Kasumi-1 (cell line): ENCODE data around the gene NCR3LG1.
"Not testable (repeated sequence)": the region's sequence is repeated elsewhere in the genome, so short reads cannot be mapped to it uniquely, and the experiment has no call there.

Experiments
- DNase-seq, 2 experiments: peaks; one replicate each; lab custom pipeline; 2025; lab: John Stamatoyannopoulos, UW

The NCR3LG1 gene

GRCh38 chr11:17411418-17411817 lies 59.8 kb downstream of the NCR3LG1 start:
- no peak for DNase-seq

- no peak for DNase-seq
Measured at GRCh38 chr11:17412488-17413180, 61.0 kb downstream of the NCR3LG1 start.

GRCh38 chr11:17413414-17414316 lies 62.1 kb downstream of the NCR3LG1 start:
- DNase-seq = no peak

GRCh38 chr11:17414317-17414737 lies 62.7 kb downstream of the NCR3LG1 start:
- no peak for DNase-seq

- DNase-seq = no peak
Measured at GRCh38 chr11:17414992-17415391, 63.4 kb downstream of the NCR3LG1 start.

GRCh38 chr11:17415523-17416104 lies 64.0 kb downstream of the NCR3LG1 start:
- no peak for DNase-seq

- DNase-seq = no peak
Measured at GRCh38 chr11:17416492-17416891, 64.9 kb downstream of the NCR3LG1 start.

- DNase-seq = no peak
Measured at GRCh38 chr11:17418444-17419081, 67.0 kb downstream of the NCR3LG1 start.

GRCh38 chr11:17421781-17422180 lies 70.2 kb downstream of the NCR3LG1 start:
- no peak for DNase-seq

- no peak for DNase-seq
Measured at GRCh38 chr11:17423533-17424310, 72.1 kb downstream of the NCR3LG1 start.

- DNase-seq = not testable (repeated sequence)
Measured at GRCh38 chr11:17426233-17426632, 74.6 kb downstream of the NCR3LG1 start.
